Gastrocnemius medialis (tissue), 4 donors: Measurements from ENCODE around the gene KCNJ5.

ENCODE experiments used
- POLR2A ChIP-seq, 2 donors: fragments of 450-650 bp; IDR thresholded peaks; one replicate each; pipeline ENCODE4 v1.6.1; 2017; ENCODE audit warnings: antibody characterized with exemption in 2 of 2, mild to moderate bottlenecking in 2 of 2, moderate library complexity in 2 of 2
- TF ChIP-seq, protein P1 (sequence below), 5 experiments: fragments of 450-650 bp in 3 of 5; fragments of 200-600 bp in 2 of 5; sonication (generic) in 2 of 5; IDR thresholded peaks in 4 of 5; conservative IDR thresholded peaks in 1 of 5; 1 replicate in 4 of 5; 2 replicates in 1 of 5; pipeline ENCODE4 v1.5.1; 2016 to 2019; ENCODE audit warnings: antibody characterized with exemption in 5 of 5, mild to moderate bottlenecking in 3 of 5, moderate library complexity in 3 of 5

DNA sequence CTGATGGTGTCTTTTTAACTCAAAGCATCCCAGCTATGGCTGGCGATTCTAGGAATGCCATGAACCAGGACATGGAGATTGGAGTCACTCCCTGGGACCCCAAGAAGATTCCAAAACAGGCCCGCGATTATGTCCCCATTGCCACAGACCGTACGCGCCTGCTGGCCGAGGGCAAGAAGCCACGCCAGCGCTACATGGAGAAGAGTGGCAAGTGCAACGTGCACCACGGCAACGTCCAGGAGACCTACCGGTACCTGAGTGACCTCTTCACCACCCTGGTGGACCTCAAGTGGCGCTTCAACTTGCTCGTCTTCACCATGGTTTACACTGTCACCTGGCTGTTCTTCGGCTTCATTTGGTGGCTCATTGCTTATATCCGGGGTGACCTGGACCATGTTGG, 20.1 kb downstream of the KCNJ5 start:
- TF ChIP-seq POLR2A (IDR thresholded peaks at IDR 0.05) = no peak
- TF ChIP-seq, protein P1, sequence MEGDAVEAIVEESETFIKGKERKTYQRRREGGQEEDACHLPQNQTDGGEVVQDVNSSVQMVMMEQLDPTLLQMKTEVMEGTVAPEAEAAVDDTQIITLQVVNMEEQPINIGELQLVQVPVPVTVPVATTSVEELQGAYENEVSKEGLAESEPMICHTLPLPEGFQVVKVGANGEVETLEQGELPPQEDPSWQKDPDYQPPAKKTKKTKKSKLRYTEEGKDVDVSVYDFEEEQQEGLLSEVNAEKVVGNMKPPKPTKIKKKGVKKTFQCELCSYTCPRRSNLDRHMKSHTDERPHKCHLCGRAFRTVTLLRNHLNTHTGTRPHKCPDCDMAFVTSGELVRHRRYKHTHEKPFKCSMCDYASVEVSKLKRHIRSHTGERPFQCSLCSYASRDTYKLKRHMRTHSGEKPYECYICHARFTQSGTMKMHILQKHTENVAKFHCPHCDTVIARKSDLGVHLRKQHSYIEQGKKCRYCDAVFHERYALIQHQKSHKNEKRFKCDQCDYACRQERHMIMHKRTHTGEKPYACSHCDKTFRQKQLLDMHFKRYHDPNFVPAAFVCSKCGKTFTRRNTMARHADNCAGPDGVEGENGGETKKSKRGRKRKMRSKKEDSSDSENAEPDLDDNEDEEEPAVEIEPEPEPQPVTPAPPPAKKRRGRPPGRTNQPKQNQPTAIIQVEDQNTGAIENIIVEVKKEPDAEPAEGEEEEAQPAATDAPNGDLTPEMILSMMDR (IDR thresholded peaks at IDR 0.05 in 4 of 5, conservative IDR thresholded peaks at IDR 0.05 in 1 of 5) = no peak
